Neural crest cell (in vitro differentiated cells): ENCODE results near the gene MYO16. TPM values are rescaled to one million over a fixed set of nuclear protein-coding genes. Genes with fewer than 3 reads are reported as not detected.

Source experiments
- DNase-seq: peaks from one replicate; pipeline ENCODE4 v3.0.0; 2021; ENCODE audit warnings: low read depth, mixed read lengths, low spot score
- H3K27ac Mint-ChIP-seq: one replicate; pipeline ENCODE4 v1.8.0; 2021; ENCODE audit warnings: mild to moderate bottlenecking, mixed read lengths; ENCODE audit not compliant: unreplicated experiment
- H3K27me3 Mint-ChIP-seq: 2 replicates; pipeline ENCODE4 v1.8.0; 2021; ENCODE audit warnings: low read depth, mild to moderate bottlenecking, mixed read lengths
- H3K36me3 Mint-ChIP-seq: 2 replicates; pipeline ENCODE4 v1.8.0; 2021; ENCODE audit warnings: low read depth, mild to moderate bottlenecking, mixed read lengths
- H3K4me1 Mint-ChIP-seq: 2 replicates; pipeline ENCODE4 v1.8.0; 2021; ENCODE audit warnings: mixed read lengths
- H3K4me3 Mint-ChIP-seq: one replicate; pipeline ENCODE4 v1.8.0; 2021; ENCODE audit warnings: mild to moderate bottlenecking, mixed read lengths
- H3K9me3 Mint-ChIP-seq: 2 replicates; pipeline ENCODE4 v1.8.0; 2021; ENCODE audit warnings: mixed read lengths
- CTCF ChIP-seq: fragments of 200-600 bp; sonication (generic); conservative IDR thresholded peaks from 2 replicates; pipeline ENCODE4 v1.5.0; 2021; ENCODE audit warnings: antibody characterized with exemption, mild to moderate bottlenecking
- total RNA-seq: library from RNA; stranded (reverse); gene quantifications from 2 replicates; pipeline ENCODE4 v1.2.1, GENCODE V29; 2021

The MYO16 gene
- total RNA-seq, 1 donor from 2014 or later, result 3.3 TPM

GRCh38 chr13:108961542-108962125, 332.2 kb downstream of the MYO16 start:
- no peaks in the 10 kb centered on the region for H3K9me3 Mint-ChIP-seq
- no peaks in the 10 kb centered on the region for H3K36me3 Mint-ChIP-seq
- H3K4me1 Mint-ChIP-seq, result peaks cover 9% of the 10 kb centered on the region
- H3K27me3 Mint-ChIP-seq, result no peaks in the 10 kb centered on the region
- no peak for DNase-seq
- no peak overlapping the region for H3K4me3 Mint-ChIP-seq
- H3K27ac Mint-ChIP-seq, result no peak overlapping the region
- TF ChIP-seq CTCF, result peak; percentile 97

- H3K4me1 Mint-ChIP-seq, result peaks cover 8% of the 10 kb centered on the region
- no peak for TF ChIP-seq CTCF
- no peaks in the 10 kb centered on the region for H3K36me3 Mint-ChIP-seq
- no peak overlapping the region for H3K4me3 Mint-ChIP-seq
- no peaks in the 10 kb centered on the region for H3K27me3 Mint-ChIP-seq
- DNase-seq, result no peak
- H3K27ac Mint-ChIP-seq, result no peak overlapping the region
- no peaks in the 10 kb centered on the region for H3K9me3 Mint-ChIP-seq
These were observed 333.2 kb downstream of the MYO16 start for GRCh38 chr13:108962654-108963053.

GRCh38 chr13:108963276-108963810, 333.9 kb downstream of the MYO16 start:
- Mint-ChIP-seq H3K4me3 (no peak overlapping the region), H3K27ac (no peak overlapping the region), H3K36me3 (no peaks in the 10 kb centered on the region), H3K4me1 (peaks cover 6% of the 10 kb centered on the region), H3K9me3 (no peaks in the 10 kb centered on the region), H3K27me3 (no peaks in the 10 kb centered on the region)
- no peak for TF ChIP-seq CTCF
- no peak for DNase-seq

- DNase-seq, result no peak
- no peaks in the 10 kb centered on the region for H3K36me3 Mint-ChIP-seq
- no peaks in the 10 kb centered on the region for H3K9me3 Mint-ChIP-seq
- no peaks in the 10 kb centered on the region for H3K27me3 Mint-ChIP-seq
- no peak overlapping the region for H3K4me3 Mint-ChIP-seq
- no peak for TF ChIP-seq CTCF
- H3K4me1 Mint-ChIP-seq, result peaks cover 6% of the 10 kb centered on the region
- no peak overlapping the region for H3K27ac Mint-ChIP-seq
These were observed 334.6 kb downstream of the MYO16 start for GRCh38 chr13:108963846-108964600.

- H3K4me3 Mint-ChIP-seq, result no peak overlapping the region
- no peak for DNase-seq
- H3K4me1 Mint-ChIP-seq, result peaks cover 6% of the 10 kb centered on the region
- no peaks in the 10 kb centered on the region for H3K9me3 Mint-ChIP-seq
- no peaks in the 10 kb centered on the region for H3K27me3 Mint-ChIP-seq
- no peak for TF ChIP-seq CTCF
- peaks cover 2% of the 10 kb centered on the region for H3K36me3 Mint-ChIP-seq
- H3K27ac Mint-ChIP-seq, result no peak overlapping the region
These were observed 335.2 kb downstream of the MYO16 start for GRCh38 chr13:108964606-108965005.
